Activated gamma-delta T cell (primary cell): Measurements from ENCODE around the gene ZNF433.
"Not testable (repeated sequence)": the region's sequence is repeated elsewhere in the genome, so short reads cannot be mapped to it uniquely, and the experiment has no call there.

Source experiments
- DNase-seq: peaks from one replicate; lab custom pipeline; 2025; lab: John Stamatoyannopoulos, UW
- total RNA-seq, 2 donors: gene quantifications; one replicate each; lab custom pipeline; 2026; lab: John Stamatoyannopoulos, UW

Gene ZNF433
- total RNA-seq, result 1.5 to 2.9 reads per million in 2 donors

- DNase-seq, result peak; percentile 53
Observed at GRCh38 chr19:12035220-12036172, at the start of gene ZNF433. ZNF433 (minus strand) TSS chr19:12035679; CDS start chr19:12035539, 140 bp downstream.

GRCh38 chr19:12083336-12083735, 47.9 kb upstream of the ZNF433 start:
- not testable (repeated sequence) for DNase-seq

GRCh38 chr19:12077375-12077774, 41.9 kb upstream of the ZNF433 start:
- no peak for DNase-seq

GRCh38 chr19:12076331-12076730, 40.9 kb upstream of the ZNF433 start:
- not testable (repeated sequence) for DNase-seq

- no peak for DNase-seq
Observed at GRCh38 chr19:12075538-12076139, 40.2 kb upstream of the ZNF433 start.

GRCh38 chr19:12064590-12065538, 29.4 kb upstream of the ZNF433 start, which contains the start of gene ZNF844:
ZNF844 (plus strand) TSS chr19:12064731; CDS start chr19:12064874, 143 bp downstream.
- peak; percentile 26 for DNase-seq

- DNase-seq, result no peak
Observed at GRCh38 chr19:12055784-12056183, 20.3 kb upstream of the ZNF433 start.

GRCh38 chr19:12052497-12053169, 17.2 kb upstream of the ZNF433 start, which contains the start of gene ZNF878:
ZNF878 (minus strand) TSS chr19:12052961; CDS start chr19:12052801, 160 bp downstream.
- DNase-seq, result no peak

- no peak for DNase-seq
Observed at GRCh38 chr19:12052091-12052496, 16.6 kb upstream of the ZNF433 start.

GRCh38 chr19:12047868-12048267, 12.4 kb upstream of the ZNF433 start:
- DNase-seq, result no peak

GRCh38 chr19:12043752-12044422, 8.4 kb upstream of the ZNF433 start:
- DNase-seq, result no peak

GRCh38 chr19:12042893-12043292, 7.4 kb upstream of the ZNF433 start:
- DNase-seq, result no peak

- DNase-seq, result no peak
Observed at GRCh38 chr19:12034620-12035019, 859 bp downstream of the ZNF433 start.

- no peak for DNase-seq
Observed at GRCh38 chr19:12034198-12034597, 1.3 kb downstream of the ZNF433 start.

- no peak for DNase-seq
Observed at GRCh38 chr19:12015753-12016116, 19.7 kb downstream of the ZNF433 start.

GRCh38 chr19:12015015-12015752, 20.3 kb downstream of the ZNF433 start:
- DNase-seq, result no peak

GRCh38 chr19:12000152-12000981, 35.1 kb downstream of the ZNF433 start:
- no peak for DNase-seq

GRCh38 chr19:11995174-11995573, 40.3 kb downstream of the ZNF433 start:
- no peak for DNase-seq

- not testable (repeated sequence) for DNase-seq
Observed at GRCh38 chr19:11991921-11992320, 43.6 kb downstream of the ZNF433 start.
